ENCODE measurements around the gene EFHD1.

EFHD1 gene

GRCh38 chr2:232697059-232697806 is 63.8 kb downstream of the EFHD1 start, which contains the start of gene GIGYF2:
Gene GIGYF2, plus strand, starts transcription at chr2:232697331. Its CDS starts 37,867 bp downstream, at chr2:232735198.
- in situ Hi-C loops (cut with MboI; ENCODE audit: low pct_unique_long_range_greater_than_20kb, low sequenced_read_pairs, unreplicated experiment): no loop called here
- no peak for TF ChIP-seq CTCF (IDR thresholded peaks at IDR 0.05; ENCODE audit: extremely low read depth, insufficient read depth, missing control alignments)
- peak; percentile 96 for DNase-seq (ENCODE audit: low spot score)

GRCh38 chr2:232697807-232698110 is 64.4 kb downstream of the EFHD1 start:
- in situ Hi-C loops (cut with MboI; ENCODE audit: low pct_unique_long_range_greater_than_20kb, low sequenced_read_pairs, unreplicated experiment): no loop called here
- DNase-seq (ENCODE audit: low spot score): no peak

GRCh38 chr2:232698556-232699091 is 65.2 kb downstream of the EFHD1 start:
- DNase-seq (ENCODE audit: low spot score): no peak
- in situ Hi-C loops (cut with MboI; ENCODE audit: low pct_unique_long_range_greater_than_20kb, low sequenced_read_pairs, unreplicated experiment): no loop called here
- no peak for TF ChIP-seq CTCF (IDR thresholded peaks at IDR 0.05; ENCODE audit: extremely low read depth, insufficient read depth, missing control alignments)

More at GRCh38 chr2:232697807-232698110, 64.4 kb downstream of the EFHD1 start:
- no peak for TF ChIP-seq CTCF (IDR thresholded peaks at IDR 0.05; ENCODE audit: extremely low read depth, insufficient read depth, missing control alignments)

- in situ Hi-C loops (cut with MboI; ENCODE audit: low pct_unique_long_range_greater_than_20kb, low sequenced_read_pairs, unreplicated experiment): no loop called here
- no peak for DNase-seq (ENCODE audit: low spot score)
- no peak for TF ChIP-seq CTCF (IDR thresholded peaks at IDR 0.05; ENCODE audit: extremely low read depth, insufficient read depth, missing control alignments)
Observed at GRCh38 chr2:232699110-232699509, 65.7 kb downstream of the EFHD1 start.

- no peak for TF ChIP-seq CTCF (IDR thresholded peaks at IDR 0.05; ENCODE audit: extremely low read depth, insufficient read depth, missing control alignments)
- no peak for DNase-seq (ENCODE audit: low spot score)
- in situ Hi-C loops (cut with MboI; ENCODE audit: low pct_unique_long_range_greater_than_20kb, low sequenced_read_pairs, unreplicated experiment): no loop called here
Observed at GRCh38 chr2:232700154-232700553, 66.8 kb downstream of the EFHD1 start.

GRCh38 chr2:232707076-232707475 is 73.7 kb downstream of the EFHD1 start:
- no peak for DNase-seq (ENCODE audit: low spot score)
- in situ Hi-C loops (cut with MboI; ENCODE audit: low pct_unique_long_range_greater_than_20kb, low sequenced_read_pairs, unreplicated experiment): no loop called here
- TF ChIP-seq CTCF (IDR thresholded peaks at IDR 0.05; ENCODE audit: extremely low read depth, insufficient read depth, missing control alignments): no peak

All from GM13977 (cell line).